H9 (cell line): ENCODE data around the gene PLA2R1. TPM values are rescaled to one million over a fixed set of nuclear protein-coding genes. Genes with fewer than 3 reads are reported as not detected.

ENCODE experiments used
- DNase-seq: peaks from one replicate; pipeline ENCODE4 v3.0.0-alpha.2; 2017
- H2AFZ ChIP-seq: one replicate; pipeline ENCODE4 v1.6.1; 2013; ENCODE audit warnings: mild to moderate bottlenecking, low read length, control low read depth, moderate library complexity
- H2AK5ac ChIP-seq: 2 replicates; pipeline ENCODE4 v1.6.1; 2013; ENCODE audit warnings: low read length, control low read depth, mixed read lengths; ENCODE audit not compliant: insufficient read length
- H2BK120ac ChIP-seq: one replicate; pipeline ENCODE4 v1.6.1; 2013; ENCODE audit warnings: low read depth, mild to moderate bottlenecking, low read length, control low read depth, inconsistent platforms; ENCODE audit not compliant: poor library complexity, severe bottlenecking
- H2BK12ac ChIP-seq: 2 replicates; pipeline ENCODE4 v1.6.1; 2013; ENCODE audit warnings: low read length, control low read depth, mixed read lengths, low read depth; ENCODE audit not compliant: insufficient read length
- H2BK15ac ChIP-seq: 2 replicates; pipeline ENCODE4 v1.6.1; 2013; ENCODE audit warnings: low read depth, low read length, control low read depth
- H2BK20ac ChIP-seq: one replicate; pipeline ENCODE4 v1.6.1; 2013; ENCODE audit warnings: low read depth, mild to moderate bottlenecking, low read length, control low read depth, inconsistent platforms; ENCODE audit not compliant: poor library complexity, severe bottlenecking
- H2BK5ac ChIP-seq: 2 replicates; pipeline ENCODE4 v1.6.1; 2013; ENCODE audit warnings: low read length, control low read depth, mixed read lengths; ENCODE audit not compliant: insufficient read length
- H3K14ac ChIP-seq: 2 replicates; pipeline ENCODE4 v1.6.1; 2013; ENCODE audit warnings: low read length, control low read depth; ENCODE audit not compliant: insufficient read depth
- H3K18ac ChIP-seq: 2 replicates; pipeline ENCODE4 v1.6.1; 2013; ENCODE audit warnings: low read depth, mild to moderate bottlenecking, mixed read lengths, low read length, control low read depth; ENCODE audit not compliant: insufficient read length
- H3K23ac ChIP-seq: 2 replicates; pipeline ENCODE4 v1.6.1; 2013; ENCODE audit warnings: low read length, control low read depth, mixed read lengths, low read depth; ENCODE audit not compliant: insufficient read length
- H3K23me2 ChIP-seq: 2 replicates; pipeline ENCODE4 v1.6.1; 2013; ENCODE audit warnings: low read depth, mild to moderate bottlenecking, mixed read lengths, low read length, control low read depth; ENCODE audit not compliant: insufficient read length, poor library complexity, severe bottlenecking
- H3K27ac ChIP-seq: 2 replicates; pipeline ENCODE4 v1.5.1; 2013; ENCODE audit warnings: low read length, control low read depth, mixed read lengths, low read depth; ENCODE audit not compliant: insufficient read length
- H3K27me3 ChIP-seq: 2 replicates; pipeline ENCODE4 v1.6.1; 2013; ENCODE audit warnings: low read length, control low read depth, inconsistent platforms; ENCODE audit not compliant: insufficient read depth
- H3K4ac ChIP-seq: 2 replicates; pipeline ENCODE4 v1.6.1; 2013; ENCODE audit warnings: low read depth, mild to moderate bottlenecking, control low read depth, inconsistent platforms, low read length, moderate library complexity
- H3K4me1 ChIP-seq: 2 replicates; pipeline ENCODE4 v1.6.1; 2013; ENCODE audit warnings: low read length, control low read depth, inconsistent platforms; ENCODE audit not compliant: insufficient read depth
- H3K4me2 ChIP-seq: 2 replicates; pipeline ENCODE4 v1.6.1; 2013; ENCODE audit warnings: low read length, control low read depth, mixed read lengths; ENCODE audit not compliant: insufficient read length, insufficient read depth
- H3K56ac ChIP-seq: 2 replicates; pipeline ENCODE4 v1.6.1; 2013; ENCODE audit warnings: low read depth, mild to moderate bottlenecking, mixed read lengths, low read length, control low read depth; ENCODE audit not compliant: insufficient read length
- H3K79me1 ChIP-seq: 2 replicates; pipeline ENCODE4 v1.6.1; 2013; ENCODE audit warnings: low read depth, mild to moderate bottlenecking, moderate library complexity, low read length, control low read depth, inconsistent platforms; ENCODE audit not compliant: insufficient read depth, poor library complexity, severe bottlenecking
- H3K79me2 ChIP-seq: 2 replicates; pipeline ENCODE4 v1.6.1; 2013; ENCODE audit warnings: low read length, control low read depth, inconsistent platforms; ENCODE audit not compliant: insufficient read depth
- H3K9ac ChIP-seq: 2 replicates; pipeline ENCODE4 v1.6.1; 2013; ENCODE audit warnings: low read length, control low read depth, mixed read lengths; ENCODE audit not compliant: insufficient read length; ENCODE audit errors: extremely low read depth
- H3K9me3 ChIP-seq: one replicate; pipeline ENCODE4 v1.6.1; 2013; ENCODE audit warnings: low read depth, low read length, inconsistent platforms; ENCODE audit not compliant: control insufficient read depth
- H3T11ph ChIP-seq: one replicate; pipeline ENCODE4 v1.6.1; 2013; ENCODE audit warnings: mild to moderate bottlenecking, low read length, control low read depth, inconsistent platforms
- H4K20me1 ChIP-seq: one replicate; pipeline ENCODE4 v1.6.1; 2013; ENCODE audit not compliant: control insufficient read depth, insufficient read length, insufficient read depth
- H4K5ac ChIP-seq: 2 replicates; pipeline ENCODE4 v1.6.1; 2013; ENCODE audit warnings: low read depth, mild to moderate bottlenecking, mixed read lengths, low read length, control low read depth; ENCODE audit not compliant: insufficient read length
- H4K8ac ChIP-seq: replicated peaks from 2 replicates; pipeline ENCODE4 v1.6.1; 2013; ENCODE audit warnings: low read length, control low read depth, mixed read lengths, low read depth; ENCODE audit not compliant: insufficient read length
- H4K91ac ChIP-seq: 2 replicates; pipeline ENCODE4 v1.6.1; 2013; ENCODE audit warnings: low read depth, mild to moderate bottlenecking, moderate library complexity, mixed read lengths, low read length, control low read depth; ENCODE audit not compliant: insufficient read length
- H3K27ac Mint-ChIP-seq, 3 experiments: 2 replicates in 2 of 3; 3 replicates in 1 of 3; pipeline ENCODE4 v1.8.0; 2020 to 2021; ENCODE audit warnings: mixed read lengths in 3 of 3, mild to moderate bottlenecking in 1 of 3, moderate library complexity in 1 of 3
- H3K27me3 Mint-ChIP-seq: 2 replicates; pipeline ENCODE4 v1.8.0; 2021; ENCODE audit warnings: low read depth, mild to moderate bottlenecking, moderate library complexity, mixed read lengths
- H3K36me3 Mint-ChIP-seq, 3 experiments: 2 replicates in 2 of 3; 3 replicates in 1 of 3; pipeline ENCODE4 v1.8.0; 2020 to 2021; ENCODE audit warnings: low read depth in 3 of 3, mixed read lengths in 3 of 3; ENCODE audit not compliant: insufficient read depth in 1 of 3
- H3K4me1 Mint-ChIP-seq, 2 experiments: 2 replicates each; pipeline ENCODE4 v1.8.0; 2020; ENCODE audit warnings: mixed read lengths in 2 of 2
- H3K4me3 Mint-ChIP-seq, 2 experiments: 2 replicates in 1 of 2; 3 replicates in 1 of 2; pipeline ENCODE4 v1.8.0; 2020 to 2021; ENCODE audit warnings: mild to moderate bottlenecking in 2 of 2, mixed read lengths in 2 of 2, moderate library complexity in 1 of 2
- H3K9me3 Mint-ChIP-seq, 2 experiments: 2 replicates in 1 of 2; 3 replicates in 1 of 2; pipeline ENCODE4 v1.8.0; 2020; ENCODE audit warnings: mild to moderate bottlenecking in 2 of 2, mixed read lengths in 2 of 2, moderate library complexity in 1 of 2
- WGBS: extraction: QIAGEN DNeasy Blood & Tissue Kit; methylation state at CpG from one replicate; pipeline ENCODE4 v1.1.7; 2013; ENCODE audit warnings: missing lambda C conversion rate, low lambda C conversion rate, mixed read lengths; ENCODE audit not compliant: insufficient read length; ENCODE audit errors: extremely low coverage; 5-methylcytosine and 5-hydroxymethylcytosine counted together
- total RNA-seq: library from RNA; stranded (reverse); gene quantifications from 2 replicates; pipeline ENCODE4 v1.2.1, GENCODE V29; 2021
- TF ChIP-seq, protein P1 (sequence below): fragments of 200-600 bp; sonication (generic); conservative IDR thresholded peaks from 3 replicates; pipeline ENCODE4 v1.8.0; 2021; ENCODE audit warnings: antibody characterized with exemption, mild to moderate bottlenecking

PLA2R1 gene
- total RNA-seq, 1 experiment from 2014 or later, result 0.83 TPM

DNA sequence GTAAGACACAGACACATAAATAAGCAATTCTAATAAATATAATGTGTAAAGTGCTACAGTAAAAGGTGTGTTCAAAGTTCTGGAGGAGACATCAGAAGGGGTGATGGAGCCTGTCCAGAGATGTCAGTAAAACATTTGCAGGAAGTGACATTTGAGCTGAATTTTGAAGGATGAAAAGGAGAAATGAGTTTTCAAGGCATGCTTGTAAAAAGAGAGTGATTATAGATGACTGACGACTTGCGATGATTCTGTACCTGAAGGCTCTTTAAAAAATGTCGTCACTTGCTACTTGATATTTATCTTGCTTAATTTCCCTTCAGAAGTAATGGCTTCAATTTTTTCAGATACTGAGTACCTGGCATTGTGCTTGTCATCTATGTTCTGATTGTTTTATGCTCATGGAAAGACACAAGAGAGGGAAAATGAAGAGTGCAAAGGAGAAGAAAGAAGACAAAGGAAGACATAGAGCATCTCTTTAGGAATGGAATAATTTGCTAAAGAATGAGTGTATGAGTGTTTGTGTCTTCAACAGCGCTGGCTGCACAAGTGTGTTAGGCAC is 73.9 kb downstream of the PLA2R1 start:
- Histone ChIP-seq H3K14ac (no peak overlapping the region), H2BK120ac (no peak overlapping the region), H3K27me3 (no peaks in the 10 kb centered on the region), H3K18ac (no peak overlapping the region), H2BK15ac (no peak overlapping the region), H4K91ac (no peak overlapping the region), H3K56ac (no peak overlapping the region), H2AK5ac (no peak overlapping the region), H3K4ac (no peak overlapping the region), H4K5ac (no peak overlapping the region), H3K23me2 (no peaks in the 10 kb centered on the region), H4K20me1 (no peaks in the 10 kb centered on the region), H3T11ph (no peak overlapping the region), H2AFZ (no peak overlapping the region), H2BK5ac (no peak overlapping the region), H3K9me3 (no peaks in the 10 kb centered on the region), H3K9ac (no peak overlapping the region), H2BK20ac (no peak overlapping the region), H3K23ac (no peak overlapping the region), H3K27ac (no peak overlapping the region), H3K79me2 (no peaks in the 10 kb centered on the region), H3K4me1 (no peaks in the 10 kb centered on the region), H4K8ac (no peak overlapping the region), H2BK12ac (no peak overlapping the region), H3K79me1 (no peaks in the 10 kb centered on the region), H3K4me2 (no peak overlapping the region)
- H3K4me1 Mint-ChIP-seq, result no peaks in the 10 kb centered on the region
- DNase-seq, result no peak
- H3K9me3 Mint-ChIP-seq, result no peaks in the 10 kb centered on the region
- no peak overlapping the region for H3K4me3 Mint-ChIP-seq
- no CpG with 5 or more reads among the region's 4 CpGs for WGBS
- TF ChIP-seq, protein P1, sequence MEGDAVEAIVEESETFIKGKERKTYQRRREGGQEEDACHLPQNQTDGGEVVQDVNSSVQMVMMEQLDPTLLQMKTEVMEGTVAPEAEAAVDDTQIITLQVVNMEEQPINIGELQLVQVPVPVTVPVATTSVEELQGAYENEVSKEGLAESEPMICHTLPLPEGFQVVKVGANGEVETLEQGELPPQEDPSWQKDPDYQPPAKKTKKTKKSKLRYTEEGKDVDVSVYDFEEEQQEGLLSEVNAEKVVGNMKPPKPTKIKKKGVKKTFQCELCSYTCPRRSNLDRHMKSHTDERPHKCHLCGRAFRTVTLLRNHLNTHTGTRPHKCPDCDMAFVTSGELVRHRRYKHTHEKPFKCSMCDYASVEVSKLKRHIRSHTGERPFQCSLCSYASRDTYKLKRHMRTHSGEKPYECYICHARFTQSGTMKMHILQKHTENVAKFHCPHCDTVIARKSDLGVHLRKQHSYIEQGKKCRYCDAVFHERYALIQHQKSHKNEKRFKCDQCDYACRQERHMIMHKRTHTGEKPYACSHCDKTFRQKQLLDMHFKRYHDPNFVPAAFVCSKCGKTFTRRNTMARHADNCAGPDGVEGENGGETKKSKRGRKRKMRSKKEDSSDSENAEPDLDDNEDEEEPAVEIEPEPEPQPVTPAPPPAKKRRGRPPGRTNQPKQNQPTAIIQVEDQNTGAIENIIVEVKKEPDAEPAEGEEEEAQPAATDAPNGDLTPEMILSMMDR, result no peak
- no peak overlapping the region for H3K27ac Mint-ChIP-seq
- no peaks in the 10 kb centered on the region for H3K27me3 Mint-ChIP-seq
- no peaks in the 10 kb centered on the region for H3K36me3 Mint-ChIP-seq
